ENCODE data around the gene FBXL7. TPM values are rescaled to one million over a fixed set of nuclear protein-coding genes. Genes with fewer than 3 reads are reported as not detected.
A peak's percentile ranks its signal among the peaks of the same experiment; 100 is the strongest.

The FBXL7 gene
- total and polyA plus RNA-seq, 5 donors: 10.2 to 22.2 (median 17.9) TPM

GRCh38 chr5:15501091-15501791 lies 1.3 kb downstream of the FBXL7 start:
- intact Hi-C loops (cut with DNase I): no loop called here
- no peaks in the 10 kb centered on the region for H3K9me3 ChIP-seq (ENCODE audit: control insufficient read depth, low read length)
- DNase-seq (peak; percentile 58 to 82 (median 71)), ATAC-seq (peak; percentile 79 to 88)
- peaks cover 3% of the 10 kb centered on the region for H3K4me1 ChIP-seq (ENCODE audit: control insufficient read depth, insufficient read depth, low read length)
- H3K27me3 ChIP-seq (ENCODE audit: control insufficient read depth, insufficient read depth): no peaks in the 10 kb centered on the region
- WGBS: under 1% methylated on average over 15 of the region's 15 CpGs
- H3K27ac ChIP-seq (ENCODE audit: low read length): peak overlapping the region; percentile 73
- peak overlapping the region; percentile 73 for H3K4me3 ChIP-seq (ENCODE audit: low read length)

- Histone ChIP-seq H3K9me3 (ENCODE audit: control insufficient read depth, low read length) (no peaks in the 10 kb centered on the region), H3K27ac (ENCODE audit: low read length) (no peak overlapping the region), H3K27me3 (ENCODE audit: control insufficient read depth, insufficient read depth) (no peaks in the 10 kb centered on the region), H3K4me1 (ENCODE audit: control insufficient read depth, insufficient read depth, low read length) (peaks cover 3% of the 10 kb centered on the region), H3K4me3 (ENCODE audit: low read length) (peak overlapping the region; percentile 73)
- intact Hi-C loops (cut with DNase I): no loop called here
- 11% methylated on average over 5 of the region's 5 CpGs for WGBS
- ATAC-seq (peak in 1 of 2 donors; percentile 3), DNase-seq (no peak)
These were observed 2.2 kb downstream of the FBXL7 start for GRCh38 chr5:15502208-15502607.

GRCh38 chr5:15506146-15506545 lies 6.2 kb downstream of the FBXL7 start:
- Histone ChIP-seq H3K4me1 (ENCODE audit: control insufficient read depth, insufficient read depth, low read length) (peaks cover 8% of the 10 kb centered on the region), H3K9me3 (ENCODE audit: control insufficient read depth, low read length) (no peaks in the 10 kb centered on the region), H3K4me3 (ENCODE audit: low read length) (no peak overlapping the region), H3K27ac (ENCODE audit: low read length) (no peak overlapping the region), H3K27me3 (ENCODE audit: control insufficient read depth, insufficient read depth) (no peaks in the 10 kb centered on the region)
- intact Hi-C loops (cut with DNase I): no loop called here
- 56% methylated on average over 5 of the region's 5 CpGs for WGBS
- no peak for DNase-seq
- ATAC-seq: no peak

GRCh38 chr5:15506897-15507296 lies 6.9 kb downstream of the FBXL7 start:
- ATAC-seq: no peak
- intact Hi-C loops (cut with DNase I): no loop called here
- Histone ChIP-seq H3K27ac (ENCODE audit: low read length) (no peak overlapping the region), H3K4me3 (ENCODE audit: low read length) (no peak overlapping the region), H3K9me3 (ENCODE audit: control insufficient read depth, low read length) (no peaks in the 10 kb centered on the region), H3K4me1 (ENCODE audit: control insufficient read depth, insufficient read depth, low read length) (peaks cover 8% of the 10 kb centered on the region), H3K27me3 (ENCODE audit: control insufficient read depth, insufficient read depth) (no peaks in the 10 kb centered on the region)
- 94% methylated on average over 3 of the region's 3 CpGs for WGBS
- DNase-seq: no peak

GRCh38 chr5:15510092-15510491 lies 10.1 kb downstream of the FBXL7 start:
- H3K9me3 ChIP-seq (ENCODE audit: control insufficient read depth, low read length): no peaks in the 10 kb centered on the region
- intact Hi-C loops (cut with DNase I): no loop called here
- WGBS: 79% methylated on average over 1 of the region's 1 CpG
- DNase-seq: no peak
- peaks cover 7% of the 10 kb centered on the region for H3K4me1 ChIP-seq (ENCODE audit: control insufficient read depth, insufficient read depth, low read length)
- H3K27me3 ChIP-seq (ENCODE audit: control insufficient read depth, insufficient read depth): no peaks in the 10 kb centered on the region
- no peak overlapping the region for H3K27ac ChIP-seq (ENCODE audit: low read length)
- no peak for ATAC-seq
- H3K4me3 ChIP-seq (ENCODE audit: low read length): no peak overlapping the region

- WGBS: 48% methylated on average over 3 of the region's 3 CpGs
- intact Hi-C loops (cut with DNase I): no loop called here
- no peak overlapping the region for H3K4me3 ChIP-seq (ENCODE audit: low read length)
- DNase-seq (no peak), ATAC-seq (peak; percentile 43 to 45)
- no peaks in the 10 kb centered on the region for H3K27me3 ChIP-seq (ENCODE audit: control insufficient read depth, insufficient read depth)
- peaks cover 9% of the 10 kb centered on the region for H3K4me1 ChIP-seq (ENCODE audit: control insufficient read depth, insufficient read depth, low read length)
- H3K9me3 ChIP-seq (ENCODE audit: control insufficient read depth, low read length): no peaks in the 10 kb centered on the region
- H3K27ac ChIP-seq (ENCODE audit: low read length): no peak overlapping the region
These were observed 10.9 kb downstream of the FBXL7 start for GRCh38 chr5:15510831-15511230.

- Histone ChIP-seq H3K27ac (ENCODE audit: low read length) (no peak overlapping the region), H3K4me1 (ENCODE audit: control insufficient read depth, insufficient read depth, low read length) (peaks cover 11% of the 10 kb centered on the region), H3K9me3 (ENCODE audit: control insufficient read depth, low read length) (no peaks in the 10 kb centered on the region), H3K27me3 (ENCODE audit: control insufficient read depth, insufficient read depth) (no peaks in the 10 kb centered on the region), H3K4me3 (ENCODE audit: low read length) (no peak overlapping the region)
- DNase-seq (no peak), ATAC-seq (no peak)
- WGBS: 84% methylated on average over 2 of the region's 2 CpGs
- intact Hi-C loops (cut with DNase I): no loop called here
These were observed 13.5 kb downstream of the FBXL7 start for GRCh38 chr5:15513431-15513830.

- intact Hi-C loops (cut with DNase I): no loop called here
- no peaks in the 10 kb centered on the region for H3K9me3 ChIP-seq (ENCODE audit: control insufficient read depth, low read length)
- ATAC-seq (no peak), DNase-seq (no peak)
- peaks cover 11% of the 10 kb centered on the region for H3K4me1 ChIP-seq (ENCODE audit: control insufficient read depth, insufficient read depth, low read length)
- H3K27ac ChIP-seq (ENCODE audit: low read length): no peak overlapping the region
- no peaks in the 10 kb centered on the region for H3K27me3 ChIP-seq (ENCODE audit: control insufficient read depth, insufficient read depth)
- no peak overlapping the region for H3K4me3 ChIP-seq (ENCODE audit: low read length)
These were observed 13.9 kb downstream of the FBXL7 start for GRCh38 chr5:15513911-15514310.

GRCh38 chr5:15515229-15515628 lies 15.2 kb downstream of the FBXL7 start:
- Histone ChIP-seq H3K27ac (ENCODE audit: low read length) (no peak overlapping the region), H3K9me3 (ENCODE audit: control insufficient read depth, low read length) (no peaks in the 10 kb centered on the region), H3K4me3 (ENCODE audit: low read length) (no peak overlapping the region), H3K4me1 (ENCODE audit: control insufficient read depth, insufficient read depth, low read length) (peaks cover 9% of the 10 kb centered on the region), H3K27me3 (ENCODE audit: control insufficient read depth, insufficient read depth) (no peaks in the 10 kb centered on the region)
- DNase-seq (no peak), ATAC-seq (no peak)
- intact Hi-C loops (cut with DNase I): no loop called here
- WGBS: 68% methylated on average over 1 of the region's 1 CpG

GRCh38 chr5:15516486-15516885 lies 16.5 kb downstream of the FBXL7 start:
- H3K9me3 ChIP-seq (ENCODE audit: control insufficient read depth, low read length): no peaks in the 10 kb centered on the region
- H3K27ac ChIP-seq (ENCODE audit: low read length): no peak overlapping the region
- no peak overlapping the region for H3K4me3 ChIP-seq (ENCODE audit: low read length)
- intact Hi-C loops (cut with DNase I): no loop called here
- no peak for DNase-seq
- peaks cover 8% of the 10 kb centered on the region for H3K4me1 ChIP-seq (ENCODE audit: control insufficient read depth, insufficient read depth, low read length)
- H3K27me3 ChIP-seq (ENCODE audit: control insufficient read depth, insufficient read depth): no peaks in the 10 kb centered on the region
- 89% methylated on average over 12 of the region's 12 CpGs for WGBS
- ATAC-seq: no peak

GRCh38 chr5:15518786-15519185 lies 18.8 kb downstream of the FBXL7 start:
- WGBS: 81% methylated on average over 9 of the region's 9 CpGs
- no peak overlapping the region for H3K4me3 ChIP-seq (ENCODE audit: low read length)
- intact Hi-C loops (cut with DNase I): no loop called here
- H3K27ac ChIP-seq (ENCODE audit: low read length): no peak overlapping the region
- DNase-seq: no peak
- no peak for ATAC-seq
- H3K27me3 ChIP-seq (ENCODE audit: control insufficient read depth, insufficient read depth): no peaks in the 10 kb centered on the region
- H3K9me3 ChIP-seq (ENCODE audit: control insufficient read depth, low read length): no peaks in the 10 kb centered on the region
- H3K4me1 ChIP-seq (ENCODE audit: control insufficient read depth, insufficient read depth, low read length): peaks cover 11% of the 10 kb centered on the region

GRCh38 chr5:15520856-15521255 lies 20.9 kb downstream of the FBXL7 start:
- 72% methylated on average over 5 of the region's 5 CpGs for WGBS
- no peak overlapping the region for H3K27ac ChIP-seq (ENCODE audit: low read length)
- intact Hi-C loops (cut with DNase I): no loop called here
- H3K9me3 ChIP-seq (ENCODE audit: control insufficient read depth, low read length): no peaks in the 10 kb centered on the region
- peaks cover 11% of the 10 kb centered on the region for H3K4me1 ChIP-seq (ENCODE audit: control insufficient read depth, insufficient read depth, low read length)
- DNase-seq (no peak), ATAC-seq (no peak)
- H3K27me3 ChIP-seq (ENCODE audit: control insufficient read depth, insufficient read depth): no peaks in the 10 kb centered on the region
- no peak overlapping the region for H3K4me3 ChIP-seq (ENCODE audit: low read length)

Data from right cardiac atrium (tissue), 5 donors.